GM21447 (cell line): ENCODE results near the gene DYSF.

Experiments used
- ATAC-seq: cut with Tn5 transposase; IDR thresholded peaks from one replicate; pipeline ENCODE4 v1.9.1; 2021; ENCODE audit not compliant: unreplicated experiment

The DYSF gene

DNA sequence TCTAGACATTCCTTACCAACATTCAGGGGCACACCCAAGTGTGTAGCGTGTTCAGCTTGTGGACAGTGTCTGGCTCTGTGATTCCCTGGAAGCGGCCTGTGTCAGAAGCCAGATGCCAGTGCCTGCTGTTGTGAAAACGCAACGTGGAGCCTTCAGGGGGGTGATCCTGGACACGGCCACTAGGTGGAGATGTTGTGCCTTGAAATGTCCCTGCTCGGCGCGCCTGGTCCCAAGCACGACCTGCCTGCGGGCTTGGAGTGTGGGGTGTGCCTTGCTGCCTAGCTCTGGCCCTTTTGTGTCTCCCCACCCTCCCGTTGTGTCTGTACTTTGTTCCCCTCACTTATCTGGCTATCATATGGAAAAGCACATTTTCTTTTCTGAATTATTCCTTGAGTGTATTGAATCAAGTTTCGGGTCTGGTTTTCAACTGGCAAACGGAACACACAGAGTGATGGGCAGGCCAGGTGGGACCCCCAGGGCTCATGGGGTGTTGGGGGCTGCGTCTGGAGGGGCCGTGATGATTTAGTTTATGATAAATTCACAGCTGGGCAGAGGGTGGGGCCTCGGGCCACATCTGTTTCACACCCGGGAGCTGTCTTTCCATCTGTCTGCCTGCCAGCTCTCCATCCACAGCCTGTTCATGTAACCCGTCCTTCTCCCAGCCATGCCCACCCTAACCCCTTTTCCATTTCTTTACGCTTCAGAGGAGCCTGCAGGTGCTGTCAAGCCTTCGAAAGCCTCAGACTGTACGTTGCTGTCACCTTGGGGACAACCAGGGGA, 95.5 kb downstream of the DYSF start:
- no peak for ATAC-seq

DNA sequence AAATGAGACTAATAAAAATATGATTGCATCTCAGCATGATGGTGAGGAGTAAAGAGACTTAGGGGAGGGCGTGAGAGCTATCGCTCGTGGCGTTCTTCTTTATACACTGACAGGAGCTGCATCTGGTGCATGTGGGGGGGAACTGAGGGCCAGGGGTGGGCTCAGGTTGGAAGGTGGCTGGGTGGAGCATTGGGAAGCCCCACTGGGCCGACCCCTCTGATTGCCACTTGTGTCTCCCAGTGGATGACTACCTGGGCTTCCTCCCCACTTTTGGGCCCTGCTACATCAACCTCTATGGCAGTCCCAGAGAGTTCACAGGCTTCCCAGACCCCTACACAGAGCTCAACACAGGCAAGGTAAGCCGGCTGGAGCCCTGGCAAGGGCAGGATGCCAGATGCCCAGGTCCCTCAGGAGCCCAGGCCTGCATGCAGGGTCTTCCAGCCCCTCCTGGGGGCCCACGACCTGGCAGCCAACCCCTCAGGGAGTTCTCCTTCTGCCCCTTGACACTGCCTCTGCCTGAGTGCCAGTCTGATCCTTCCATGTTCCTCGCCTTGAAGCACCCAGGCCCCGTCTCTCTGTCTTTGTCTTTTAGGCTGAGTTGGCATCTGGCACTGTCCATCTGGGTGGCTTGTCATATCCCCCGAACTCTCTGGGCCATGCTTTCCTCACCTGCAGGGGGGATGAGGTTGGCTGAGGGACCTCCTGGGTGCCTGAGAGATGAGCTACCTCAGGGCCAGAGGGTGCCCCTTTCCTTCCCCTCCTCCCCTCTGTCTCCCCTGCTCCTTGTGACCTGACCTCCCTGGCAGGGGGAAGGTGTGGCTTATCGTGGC, 97.7 kb downstream of the DYSF start:
- ATAC-seq, result no peak

DNA sequence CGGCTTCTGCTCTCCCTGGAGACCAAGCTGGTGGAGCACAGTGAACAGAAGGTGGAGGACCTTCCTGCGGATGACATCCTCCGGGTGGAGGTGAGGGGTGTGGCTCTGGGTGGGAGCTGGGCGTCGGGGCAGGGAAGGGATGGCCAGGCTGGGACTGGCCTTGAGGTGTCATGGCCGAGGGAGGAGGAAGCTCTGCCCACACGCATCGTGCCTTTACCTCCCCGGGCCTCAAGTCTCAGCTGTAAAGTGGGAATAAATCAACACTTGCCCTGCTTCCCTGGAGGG, 98.2 kb downstream of the DYSF start:
- ATAC-seq, result no peak

DNA sequence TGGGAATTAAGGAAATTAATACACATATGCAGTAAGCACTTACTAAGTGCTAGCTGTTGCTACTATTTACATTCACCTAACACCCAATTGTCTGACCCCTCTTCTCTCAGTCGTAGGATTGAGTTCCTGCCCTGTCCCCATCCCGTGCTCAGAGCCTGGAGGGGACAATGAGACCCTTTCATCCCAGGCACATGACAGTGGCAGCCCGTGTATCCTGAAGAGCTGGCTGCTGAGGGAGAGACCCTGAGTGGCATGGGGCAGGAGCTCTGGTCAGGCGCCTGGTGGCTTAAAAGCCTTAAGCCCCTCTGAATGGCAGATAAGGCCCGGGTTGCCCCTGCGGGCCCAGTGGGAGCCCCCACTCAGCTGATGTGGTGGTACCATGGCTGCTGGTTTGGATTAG, 99.0 kb downstream of the DYSF start:
- no peak for ATAC-seq

DNA sequence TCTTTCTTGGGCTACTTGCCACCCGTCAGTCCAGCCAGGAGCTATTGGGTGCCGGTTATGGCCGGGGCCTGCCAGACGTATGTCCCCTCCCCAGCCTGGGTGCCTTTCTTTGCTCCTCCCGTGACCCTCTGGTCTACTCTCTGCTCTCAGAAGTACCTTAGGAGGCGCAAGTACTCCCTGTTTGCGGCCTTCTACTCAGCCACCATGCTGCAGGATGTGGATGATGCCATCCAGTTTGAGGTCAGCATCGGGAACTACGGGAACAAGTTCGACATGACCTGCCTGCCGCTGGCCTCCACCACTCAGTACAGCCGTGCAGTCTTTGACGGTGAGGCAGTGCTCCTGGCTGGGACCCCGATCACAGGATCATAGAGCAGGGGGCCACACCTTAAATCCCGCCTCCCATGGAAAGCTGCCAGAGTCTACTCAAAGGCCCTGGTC, 99.5 kb downstream of the DYSF start:
- ATAC-seq, result no peak

DNA sequence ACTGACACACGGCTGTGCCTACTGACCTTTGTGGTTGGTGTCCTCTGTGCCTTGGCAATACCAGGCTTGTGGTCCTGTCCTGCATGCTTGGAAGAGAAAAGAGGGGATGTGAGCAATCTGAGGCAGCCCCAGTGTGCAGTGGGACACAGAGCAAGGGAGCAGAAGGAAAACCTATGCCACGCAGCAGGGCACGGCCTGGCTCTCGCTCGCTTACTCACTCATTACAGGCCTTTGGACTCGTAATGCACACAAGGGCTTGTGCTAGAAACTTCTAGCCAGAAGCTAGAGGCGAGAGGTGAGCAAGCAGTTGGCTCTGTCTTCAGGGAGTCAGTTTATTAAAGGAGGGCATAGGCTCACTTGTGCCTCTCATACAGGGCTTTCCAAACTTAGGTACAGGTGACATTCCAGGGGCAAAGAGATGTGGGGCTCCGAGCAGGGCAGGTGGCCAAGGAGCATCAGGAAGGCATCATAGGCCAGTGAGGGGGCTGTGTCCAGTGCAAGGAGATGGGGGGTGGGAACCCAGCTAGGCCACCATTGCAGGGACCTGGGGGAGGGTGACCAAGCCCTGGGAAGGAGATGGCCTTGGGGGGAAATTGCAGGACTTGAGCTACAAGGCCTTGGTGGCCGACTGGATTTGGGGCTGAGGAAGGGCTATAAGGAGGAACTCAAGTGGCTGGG, 100.8 kb downstream of the DYSF start:
- no peak for ATAC-seq

DNA sequence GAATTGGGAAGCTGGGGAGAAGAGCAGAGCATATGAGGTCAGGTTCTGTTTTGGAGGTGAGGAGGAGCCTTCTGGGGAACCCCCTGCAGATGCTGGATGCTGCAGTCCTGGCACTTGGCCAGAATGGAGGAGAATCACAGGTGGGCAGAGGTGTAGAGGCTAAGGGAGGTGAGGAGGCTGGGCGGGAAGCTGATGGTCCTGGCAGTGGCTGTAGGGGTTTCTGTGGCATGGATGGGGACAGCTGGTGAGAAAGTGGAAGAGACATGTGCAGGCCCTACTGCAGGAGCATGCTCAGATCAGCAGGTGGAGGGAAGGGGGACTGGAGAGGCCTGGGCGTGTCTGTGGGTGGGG, 101.3 kb downstream of the DYSF start:
- no peak for ATAC-seq

DNA sequence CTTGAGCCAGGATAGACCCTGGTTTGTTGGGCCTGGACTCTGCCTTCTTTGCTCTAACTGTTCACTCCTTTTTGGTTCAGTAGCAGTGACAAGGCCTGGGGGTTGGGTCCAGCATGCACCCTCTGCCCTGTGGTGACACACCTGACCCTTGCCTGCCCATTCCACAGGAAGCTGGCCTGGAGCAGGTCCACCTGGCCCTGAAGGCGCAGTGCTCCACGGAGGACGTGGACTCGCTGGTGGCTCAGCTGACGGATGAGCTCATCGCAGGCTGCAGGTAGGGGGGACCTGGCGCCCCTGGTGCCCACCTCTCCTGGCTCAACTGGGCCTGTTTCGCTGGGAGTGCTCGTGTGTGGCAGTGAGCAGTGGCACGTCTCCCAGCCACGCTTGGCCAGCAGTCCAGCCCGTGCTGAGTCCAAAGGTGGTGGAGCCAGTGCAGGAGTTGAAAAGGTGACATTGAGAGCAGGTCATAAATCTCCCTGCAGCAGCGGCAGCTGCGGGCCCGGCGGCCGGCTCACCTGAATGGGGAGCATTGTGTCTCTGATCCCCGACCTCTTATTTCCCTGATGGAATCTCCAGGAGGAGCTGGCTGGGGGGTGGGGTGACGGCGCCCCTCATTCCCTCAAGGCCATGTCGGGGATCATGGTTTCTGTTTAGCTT, 102.6 kb downstream of the DYSF start:
- ATAC-seq, result no peak

DNA sequence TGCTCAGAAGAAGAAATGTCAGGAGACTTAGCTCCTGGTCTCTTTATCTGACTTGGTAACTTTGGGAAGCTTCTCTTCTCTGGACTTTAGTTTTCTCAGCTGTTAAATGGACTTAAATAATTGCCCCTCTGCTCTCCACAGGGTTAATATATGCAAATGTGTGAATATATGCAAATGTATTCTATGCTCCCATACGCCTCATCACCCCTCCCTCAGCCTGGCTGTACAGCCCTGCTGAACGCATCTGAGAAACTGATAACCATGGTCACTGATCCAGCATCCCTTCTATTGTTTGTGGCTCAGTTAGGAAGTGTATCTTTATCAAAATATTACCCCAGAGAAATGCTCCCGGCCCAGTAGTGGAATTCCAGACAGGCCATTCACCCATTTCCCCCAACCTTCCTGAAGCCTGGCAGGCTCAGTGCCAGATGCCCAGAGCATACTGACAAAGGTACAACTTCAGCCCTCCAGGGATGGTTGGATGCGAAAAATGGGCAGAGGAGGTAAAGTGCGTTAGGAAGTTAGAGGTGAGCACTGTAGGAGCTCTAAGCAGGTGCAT, 103.4 kb downstream of the DYSF start:
- ATAC-seq, result no peak

DNA sequence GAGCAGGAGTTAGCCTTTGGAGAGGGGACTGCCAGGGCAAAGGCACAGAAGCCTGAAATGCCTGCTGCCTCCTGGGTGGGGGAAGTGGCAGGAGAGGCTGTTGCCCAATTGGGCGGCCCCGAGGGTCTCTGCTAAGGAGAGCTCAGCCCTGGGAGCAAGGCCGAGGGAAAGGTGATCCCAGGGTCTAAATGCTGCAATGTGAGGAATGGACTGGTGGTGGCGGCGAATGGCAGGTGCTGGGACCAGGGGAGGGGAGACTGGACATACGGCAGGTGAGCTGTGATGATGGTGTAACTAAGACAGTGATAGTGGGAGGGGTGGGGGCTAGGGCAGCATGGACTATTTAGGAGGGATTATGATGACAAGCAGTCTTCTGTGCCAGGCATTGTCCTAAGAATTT, 104.0 kb downstream of the DYSF start:
- ATAC-seq, result no peak

DNA sequence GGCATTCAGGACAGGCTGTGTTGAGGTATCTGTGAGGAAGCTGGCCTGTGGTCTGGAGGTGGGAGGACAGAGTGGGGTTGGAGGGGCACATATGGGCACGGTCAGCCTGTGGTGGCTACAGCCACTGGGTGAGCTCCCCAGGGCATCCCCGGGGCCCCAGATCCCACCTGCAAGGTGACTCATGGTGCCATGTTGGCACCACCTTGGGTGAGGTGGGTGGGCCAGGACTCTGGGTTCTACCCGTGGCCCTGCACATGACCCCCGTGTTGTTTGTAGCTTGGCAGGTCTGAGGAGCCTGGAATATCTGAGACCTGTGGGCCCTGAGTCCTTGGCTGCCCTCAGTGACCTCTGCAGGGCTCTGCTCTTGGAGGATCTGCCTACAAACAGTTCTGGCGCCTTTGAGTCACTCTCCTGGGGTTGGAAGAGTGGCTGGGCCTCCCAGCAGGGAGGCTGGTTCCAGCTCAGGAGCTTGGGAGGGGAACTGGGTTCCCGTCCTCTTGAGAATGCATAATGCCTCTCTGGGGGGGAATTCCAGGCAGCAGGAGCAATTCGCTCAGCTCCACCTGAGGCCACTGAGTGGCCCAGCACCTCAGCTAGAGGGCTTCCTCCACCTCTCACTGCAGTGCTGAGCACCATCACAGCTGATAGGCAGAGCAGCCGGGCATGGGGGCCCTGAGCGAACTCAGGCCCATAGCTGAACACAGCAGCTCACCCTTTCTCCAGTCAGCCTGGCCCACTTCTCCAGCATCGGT, 105.1 kb downstream of the DYSF start:
- ATAC-seq, result no peak

DNA sequence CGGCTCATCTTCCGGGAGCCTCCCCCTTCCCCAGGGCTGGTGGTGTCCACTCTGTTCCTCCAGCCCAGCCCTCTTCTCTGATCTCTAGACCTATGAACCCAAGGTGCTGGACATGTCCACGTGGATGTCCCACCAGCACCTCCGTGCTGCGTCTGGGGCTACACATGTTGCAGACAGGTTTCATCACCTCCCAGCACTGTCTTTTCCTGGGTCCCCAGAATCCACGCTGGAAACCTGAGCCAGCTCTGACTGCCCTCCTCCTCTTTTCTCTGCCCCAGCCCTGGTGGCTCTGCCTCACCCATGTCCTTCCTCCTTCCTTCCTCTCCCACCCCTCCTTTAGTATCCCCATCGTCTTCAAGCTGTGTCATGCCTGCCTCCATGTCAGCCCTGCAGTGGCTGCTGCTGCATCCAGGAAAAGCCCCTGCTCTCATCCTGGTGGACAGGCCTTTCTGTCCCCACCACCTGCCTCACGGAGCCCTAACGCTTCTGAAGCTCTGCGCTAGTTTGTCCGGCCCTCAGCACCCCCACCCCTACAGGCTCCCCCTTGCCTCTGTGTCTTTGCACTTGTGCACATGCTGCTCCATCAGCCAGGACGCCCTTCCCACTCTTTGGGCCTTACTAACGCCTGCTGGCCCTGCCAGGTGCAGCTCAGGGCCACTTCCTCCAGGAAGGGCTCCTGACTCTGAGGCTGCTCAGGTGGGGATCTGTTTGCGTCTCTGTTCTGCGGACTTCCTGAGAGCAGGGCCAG, 105.9 kb downstream of the DYSF start:
- no peak for ATAC-seq

DNA sequence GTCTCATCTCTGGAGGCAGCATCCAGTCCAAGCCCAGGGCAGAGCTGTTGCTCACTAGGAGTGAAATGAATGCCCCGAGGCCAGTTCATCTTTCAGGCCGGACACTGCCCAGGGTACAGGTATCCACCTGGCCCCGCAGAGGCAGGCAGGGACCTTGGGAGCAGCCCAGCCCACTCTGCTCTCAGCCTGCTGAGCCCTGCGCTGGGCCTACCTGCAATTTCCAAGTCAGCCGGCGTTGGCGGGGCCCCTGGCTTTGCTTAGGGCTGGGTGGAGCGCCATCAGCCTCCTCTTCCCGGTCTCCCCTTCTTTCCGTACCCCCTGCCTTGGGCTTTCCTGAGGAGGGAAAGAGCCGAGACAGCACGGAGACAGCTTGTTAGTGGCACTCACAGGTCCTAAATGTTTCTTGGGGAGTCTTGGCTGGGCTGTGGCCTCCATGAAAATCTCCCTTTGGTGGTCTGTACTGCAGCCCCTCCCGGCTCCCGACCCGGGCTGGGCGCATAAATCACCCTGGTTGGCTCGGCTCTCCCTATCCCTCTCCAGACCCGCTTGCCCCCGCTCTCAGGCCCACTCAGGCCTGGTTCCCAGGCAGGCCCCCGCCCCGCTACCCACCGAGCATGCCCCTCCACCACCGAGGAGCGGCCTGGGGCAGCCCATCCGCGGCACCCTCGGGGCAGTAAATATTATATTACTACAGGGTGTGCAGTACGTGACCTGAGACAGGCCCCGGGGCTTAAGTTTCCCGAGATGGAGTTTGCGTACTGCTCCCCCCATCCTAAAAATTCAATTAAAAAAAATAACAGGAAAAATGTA, 106.7 kb downstream of the DYSF start:
- ATAC-seq, result no peak

DNA sequence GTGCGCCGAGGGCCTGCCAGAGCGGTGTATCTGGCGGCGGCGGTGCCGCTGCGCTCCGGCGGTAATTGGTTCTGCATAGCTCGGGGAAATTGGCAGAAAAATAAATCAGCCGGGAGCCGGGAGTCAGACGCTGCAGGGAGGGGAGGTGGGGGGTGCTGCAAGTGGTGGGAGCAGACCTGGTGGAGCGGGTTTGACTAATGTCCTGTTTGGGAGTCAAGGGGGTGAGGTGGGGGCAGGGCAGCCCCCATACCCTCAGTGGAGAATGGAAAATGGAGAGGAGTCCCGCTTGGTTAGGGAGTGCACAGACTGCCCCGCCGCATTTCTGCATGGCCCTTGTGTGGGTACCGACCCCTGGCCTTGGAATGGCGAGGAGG, 107.3 kb downstream of the DYSF start:
- no peak for ATAC-seq

DNA sequence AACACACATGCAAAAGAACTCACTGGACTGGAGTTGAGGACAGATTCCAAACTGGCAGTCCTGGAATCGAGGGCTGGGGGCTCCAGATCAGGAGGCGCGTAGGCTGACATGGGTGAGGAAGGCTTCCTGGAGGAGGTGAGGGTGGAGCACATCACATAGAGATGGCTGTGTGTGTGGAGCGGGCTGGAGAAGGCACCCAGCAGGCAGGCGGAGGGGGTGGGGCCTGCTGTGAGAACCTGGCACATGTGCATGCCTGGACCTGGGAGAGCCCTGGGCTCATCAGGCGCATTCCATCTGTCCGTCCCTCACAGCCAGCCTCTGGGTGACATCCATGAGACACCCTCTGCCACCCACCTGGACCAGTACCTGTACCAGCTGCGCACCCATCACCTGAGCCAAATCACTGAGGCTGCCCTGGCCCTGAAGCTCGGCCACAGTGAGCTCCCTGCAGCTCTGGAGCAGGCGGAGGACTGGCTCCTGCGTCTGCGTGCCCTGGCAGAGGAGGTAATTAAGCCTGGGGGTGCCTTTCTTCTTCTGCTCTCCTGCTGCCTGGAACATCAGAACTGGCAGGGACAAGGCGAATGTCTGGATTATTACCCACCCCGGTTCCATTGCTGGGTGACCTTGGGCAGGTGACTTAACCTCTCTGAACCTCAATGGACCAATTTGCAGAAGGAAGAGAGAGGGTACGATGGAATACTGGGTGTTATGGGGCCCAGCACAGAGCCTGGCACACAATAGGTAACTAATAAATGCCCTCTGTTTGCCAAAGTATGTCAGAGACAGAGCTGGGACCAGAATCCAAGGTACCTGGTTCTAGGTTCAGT, 108.3 kb downstream of the DYSF start:
- ATAC-seq, result no peak

DNA sequence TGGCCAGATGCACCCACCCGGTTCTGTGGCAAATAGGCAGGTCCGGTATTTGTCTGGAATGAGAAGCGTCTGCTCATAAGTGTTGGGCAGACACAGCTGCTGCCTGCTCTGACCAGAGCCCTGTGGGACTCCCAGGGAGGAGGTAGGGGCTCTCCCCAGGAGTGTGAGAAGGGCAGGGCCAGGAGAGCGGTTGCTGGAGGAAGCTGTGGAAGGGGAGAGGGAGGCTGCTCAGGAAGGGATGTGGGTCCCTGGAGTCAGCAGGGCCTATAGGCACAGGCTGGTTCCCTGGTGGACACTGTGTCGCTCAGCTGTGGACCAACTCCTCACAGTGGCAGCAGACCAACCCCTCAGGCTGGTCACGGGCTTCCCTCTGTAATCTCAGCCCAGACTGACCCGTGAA, 109.2 kb downstream of the DYSF start:
- no peak for ATAC-seq

DNA sequence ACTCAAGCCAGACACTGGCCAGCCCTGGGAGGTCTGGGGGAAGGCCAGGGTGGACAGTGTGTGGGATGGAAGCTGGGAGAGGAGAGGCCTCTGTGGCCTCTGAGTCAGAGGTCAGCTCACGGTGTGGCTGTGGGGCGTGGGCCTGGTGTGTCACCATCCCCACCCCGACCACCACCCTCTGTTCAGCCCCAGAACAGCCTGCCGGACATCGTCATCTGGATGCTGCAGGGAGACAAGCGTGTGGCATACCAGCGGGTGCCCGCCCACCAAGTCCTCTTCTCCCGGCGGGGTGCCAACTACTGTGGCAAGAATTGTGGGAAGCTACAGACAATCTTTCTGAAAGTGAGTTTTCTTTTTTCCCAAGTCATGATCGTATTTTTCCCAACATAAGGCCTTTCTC, 110.5 kb downstream of the DYSF start:
- no peak for ATAC-seq

DNA sequence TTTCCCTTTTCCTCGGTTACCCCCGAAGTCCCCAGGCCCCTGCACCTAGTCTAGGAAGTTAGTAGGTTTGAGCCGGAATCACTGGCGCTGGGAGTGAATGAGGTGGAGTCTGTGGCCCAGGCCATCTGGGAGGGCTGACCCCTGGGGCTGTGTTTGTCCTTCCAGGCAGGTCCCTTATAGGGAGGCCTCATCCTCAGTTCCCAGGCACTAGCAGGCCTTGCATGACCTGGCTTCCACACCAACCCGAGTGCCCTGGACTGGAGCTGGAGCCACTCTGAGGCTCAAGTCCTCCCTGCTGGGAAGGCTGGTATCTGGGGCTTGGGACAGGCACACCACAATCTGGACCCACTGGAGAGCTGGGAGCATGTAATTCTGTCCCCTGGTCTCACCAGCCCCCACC, 111.0 kb downstream of the DYSF start:
- no peak for ATAC-seq
